Measurements from ENCODE around the gene TNNT3. TPM values are rescaled to one million over a fixed set of nuclear protein-coding genes. Genes with fewer than 3 reads are reported as not detected.

Gene TNNT3
- total RNA-seq, 1 experiment from 2014 or later = not detected

DNA sequence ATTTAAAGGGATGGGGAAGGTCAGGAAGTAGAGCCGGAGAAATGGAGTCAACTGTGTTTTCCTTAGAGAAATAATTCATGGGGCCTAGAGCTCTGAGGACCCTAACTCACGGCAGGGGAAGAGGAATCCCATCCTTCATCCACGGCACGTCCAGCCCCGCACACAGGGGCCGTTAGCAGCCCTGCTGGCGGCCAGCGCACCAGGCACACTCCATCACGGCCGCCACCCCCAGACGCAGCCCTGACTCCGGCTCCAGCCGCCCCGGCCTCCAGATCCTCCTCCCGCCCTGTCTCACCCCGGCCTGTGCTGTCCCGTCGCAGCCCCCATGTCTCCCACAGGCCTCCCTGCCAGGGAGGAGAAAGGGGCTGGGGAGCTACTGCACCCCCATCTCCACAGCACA is 38.9 kb downstream of the TNNT3 start:
- no peak for TF ChIP-seq EZH2 (IDR thresholded peaks at IDR 0.05; ENCODE audit: low read depth)
- TF ChIP-seq, protein P1, sequence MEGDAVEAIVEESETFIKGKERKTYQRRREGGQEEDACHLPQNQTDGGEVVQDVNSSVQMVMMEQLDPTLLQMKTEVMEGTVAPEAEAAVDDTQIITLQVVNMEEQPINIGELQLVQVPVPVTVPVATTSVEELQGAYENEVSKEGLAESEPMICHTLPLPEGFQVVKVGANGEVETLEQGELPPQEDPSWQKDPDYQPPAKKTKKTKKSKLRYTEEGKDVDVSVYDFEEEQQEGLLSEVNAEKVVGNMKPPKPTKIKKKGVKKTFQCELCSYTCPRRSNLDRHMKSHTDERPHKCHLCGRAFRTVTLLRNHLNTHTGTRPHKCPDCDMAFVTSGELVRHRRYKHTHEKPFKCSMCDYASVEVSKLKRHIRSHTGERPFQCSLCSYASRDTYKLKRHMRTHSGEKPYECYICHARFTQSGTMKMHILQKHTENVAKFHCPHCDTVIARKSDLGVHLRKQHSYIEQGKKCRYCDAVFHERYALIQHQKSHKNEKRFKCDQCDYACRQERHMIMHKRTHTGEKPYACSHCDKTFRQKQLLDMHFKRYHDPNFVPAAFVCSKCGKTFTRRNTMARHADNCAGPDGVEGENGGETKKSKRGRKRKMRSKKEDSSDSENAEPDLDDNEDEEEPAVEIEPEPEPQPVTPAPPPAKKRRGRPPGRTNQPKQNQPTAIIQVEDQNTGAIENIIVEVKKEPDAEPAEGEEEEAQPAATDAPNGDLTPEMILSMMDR (conservative IDR thresholded peaks at IDR 0.05) = no peak
- H3K27me3 ChIP-seq (ENCODE audit: insufficient read depth, low read depth) = no peaks in the 10 kb centered on the region
- H3K9me2 ChIP-seq (ENCODE audit: insufficient read depth) = no peaks in the 10 kb centered on the region
- BruUV-seq (replicated peaks) = no TSS peak
- ChIA-PET CTCF (no interaction called here), POLR2A (ENCODE audit: unreplicated experiment) (no interaction called here)
- H2AFZ ChIP-seq = no peak overlapping the region
- H3K4me2 ChIP-seq = no peak overlapping the region
- H3K27ac ChIP-seq = no peak overlapping the region
- no peaks in the 10 kb centered on the region for H3K9me3 ChIP-seq (ENCODE audit: insufficient read depth, low read depth)
- H4K20me1 ChIP-seq (ENCODE audit: insufficient read depth) = no peaks in the 10 kb centered on the region
- no peaks in the 10 kb centered on the region for H3K4me1 ChIP-seq (replicated peaks; ENCODE audit: insufficient read depth)
- no peak for DNase-seq
- H3K4me3 ChIP-seq = no peak overlapping the region
- no peaks in the 10 kb centered on the region for H3F3A ChIP-seq (ENCODE audit: insufficient read depth, low read depth)
- intact Hi-C loops (cut with micrococcal nuclease; ENCODE audit: unreplicated experiment) = no loop called here
- H3K36me3 ChIP-seq (ENCODE audit: low read depth) = no peaks in the 10 kb centered on the region
- H3K79me2 ChIP-seq (ENCODE audit: low read depth) = no peaks in the 10 kb centered on the region

DNA sequence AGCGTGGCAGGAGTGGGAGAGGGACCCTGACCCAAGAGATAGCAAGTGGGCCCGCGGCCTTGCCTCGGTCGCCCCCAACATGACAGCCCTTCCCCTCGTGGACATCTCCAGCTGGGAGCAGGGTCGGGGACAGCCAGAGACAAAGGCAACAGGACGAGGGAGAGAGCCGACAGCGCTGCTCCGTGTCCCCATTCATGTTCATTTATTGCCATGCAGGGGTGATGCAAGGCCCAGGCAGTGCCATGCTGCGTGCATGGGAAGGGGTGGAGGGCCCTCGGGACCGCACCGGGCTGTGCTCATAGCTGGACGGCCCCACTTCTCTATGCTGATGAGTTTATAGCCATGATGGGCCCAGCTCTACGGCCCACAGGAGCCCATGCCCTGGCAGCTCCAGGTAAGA is 40.3 kb downstream of the TNNT3 start:
- Histone ChIP-seq H4K20me1 (ENCODE audit: insufficient read depth) (no peaks in the 10 kb centered on the region), H3K4me2 (no peak overlapping the region), H3K36me3 (ENCODE audit: low read depth) (no peaks in the 10 kb centered on the region), H3K9me3 (ENCODE audit: insufficient read depth, low read depth) (no peaks in the 10 kb centered on the region), H3K27me3 (ENCODE audit: insufficient read depth, low read depth) (no peaks in the 10 kb centered on the region), H3F3A (ENCODE audit: insufficient read depth, low read depth) (no peaks in the 10 kb centered on the region), H2AFZ (no peak overlapping the region), H3K4me3 (no peak overlapping the region), H3K9me2 (ENCODE audit: insufficient read depth) (no peaks in the 10 kb centered on the region), H3K4me1 (replicated peaks; ENCODE audit: insufficient read depth) (no peaks in the 10 kb centered on the region), H3K27ac (no peak overlapping the region), H3K79me2 (ENCODE audit: low read depth) (no peaks in the 10 kb centered on the region)
- intact Hi-C loops (cut with micrococcal nuclease; ENCODE audit: unreplicated experiment) = no loop called here
- POLR2A ChIA-PET (ENCODE audit: unreplicated experiment) = no interaction called here
- DNase-seq = no peak
- CTCF ChIA-PET = no interaction called here
- BruUV-seq (replicated peaks) = no TSS peak
- TF ChIP-seq EZH2 (IDR thresholded peaks at IDR 0.05; ENCODE audit: low read depth) = no peak
- TF ChIP-seq, protein P1 (conservative IDR thresholded peaks at IDR 0.05) = no peak

DNA sequence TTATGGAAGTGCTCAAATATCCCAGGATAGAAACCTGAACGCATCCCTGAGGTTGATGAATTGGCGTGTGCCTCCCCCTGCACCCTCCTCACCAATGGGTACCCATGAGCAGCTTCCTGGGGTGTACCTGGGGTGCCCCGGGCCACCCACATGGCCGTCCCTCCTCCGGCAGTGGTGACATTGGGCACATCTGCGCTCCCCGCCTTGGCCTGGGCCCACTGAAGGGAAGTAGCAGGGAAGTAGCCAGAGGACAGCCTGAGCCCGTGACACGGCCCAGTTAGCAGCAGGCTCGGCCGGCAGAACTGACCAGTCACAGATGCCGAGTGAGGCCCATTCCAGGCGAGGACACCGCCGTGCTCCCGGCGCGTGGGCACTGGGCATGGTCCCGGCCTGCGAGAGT is 44.4 kb downstream of the TNNT3 start:
- H3F3A ChIP-seq (ENCODE audit: insufficient read depth, low read depth) = no peaks in the 10 kb centered on the region
- POLR2A ChIA-PET (ENCODE audit: unreplicated experiment) = no interaction called here
- no peak for DNase-seq
- CTCF ChIA-PET = no interaction called here
- BruUV-seq (replicated peaks) = no TSS peak
- H3K4me3 ChIP-seq = no peak overlapping the region
- H3K27ac ChIP-seq = no peak overlapping the region
- TF ChIP-seq, protein P1 (conservative IDR thresholded peaks at IDR 0.05) = no peak
- no peak for TF ChIP-seq EZH2 (IDR thresholded peaks at IDR 0.05; ENCODE audit: low read depth)
- H3K4me1 ChIP-seq (replicated peaks; ENCODE audit: insufficient read depth) = no peaks in the 10 kb centered on the region
- no peak overlapping the region for H3K4me2 ChIP-seq
- H3K36me3 ChIP-seq (ENCODE audit: low read depth) = no peaks in the 10 kb centered on the region
- H3K9me3 ChIP-seq (ENCODE audit: insufficient read depth, low read depth) = no peaks in the 10 kb centered on the region
- no peaks in the 10 kb centered on the region for H3K79me2 ChIP-seq (ENCODE audit: low read depth)
- no peak overlapping the region for H2AFZ ChIP-seq
- intact Hi-C loops (cut with micrococcal nuclease; ENCODE audit: unreplicated experiment) = no loop called here
- no peaks in the 10 kb centered on the region for H3K9me2 ChIP-seq (ENCODE audit: insufficient read depth)
- H4K20me1 ChIP-seq (ENCODE audit: insufficient read depth) = no peaks in the 10 kb centered on the region
- H3K27me3 ChIP-seq (ENCODE audit: insufficient read depth, low read depth) = no peaks in the 10 kb centered on the region
